NCI-H2081 treated with DMSO at 0.1 percent for 48 hours (cell line): Measurements from ENCODE around the gene RAPGEF3.

Experiments used
- DNase-seq: peaks from one replicate; lab custom pipeline; 2025; lab: John Stamatoyannopoulos, UW

RAPGEF3 gene, protein sequence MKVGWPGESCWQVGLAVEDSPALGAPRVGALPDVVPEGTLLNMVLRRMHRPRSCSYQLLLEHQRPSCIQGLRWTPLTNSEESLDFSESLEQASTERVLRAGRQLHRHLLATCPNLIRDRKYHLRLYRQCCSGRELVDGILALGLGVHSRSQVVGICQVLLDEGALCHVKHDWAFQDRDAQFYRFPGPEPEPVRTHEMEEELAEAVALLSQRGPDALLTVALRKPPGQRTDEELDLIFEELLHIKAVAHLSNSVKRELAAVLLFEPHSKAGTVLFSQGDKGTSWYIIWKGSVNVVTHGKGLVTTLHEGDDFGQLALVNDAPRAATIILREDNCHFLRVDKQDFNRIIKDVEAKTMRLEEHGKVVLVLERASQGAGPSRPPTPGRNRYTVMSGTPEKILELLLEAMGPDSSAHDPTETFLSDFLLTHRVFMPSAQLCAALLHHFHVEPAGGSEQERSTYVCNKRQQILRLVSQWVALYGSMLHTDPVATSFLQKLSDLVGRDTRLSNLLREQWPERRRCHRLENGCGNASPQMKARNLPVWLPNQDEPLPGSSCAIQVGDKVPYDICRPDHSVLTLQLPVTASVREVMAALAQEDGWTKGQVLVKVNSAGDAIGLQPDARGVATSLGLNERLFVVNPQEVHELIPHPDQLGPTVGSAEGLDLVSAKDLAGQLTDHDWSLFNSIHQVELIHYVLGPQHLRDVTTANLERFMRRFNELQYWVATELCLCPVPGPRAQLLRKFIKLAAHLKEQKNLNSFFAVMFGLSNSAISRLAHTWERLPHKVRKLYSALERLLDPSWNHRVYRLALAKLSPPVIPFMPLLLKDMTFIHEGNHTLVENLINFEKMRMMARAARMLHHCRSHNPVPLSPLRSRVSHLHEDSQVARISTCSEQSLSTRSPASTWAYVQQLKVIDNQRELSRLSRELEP

DNA sequence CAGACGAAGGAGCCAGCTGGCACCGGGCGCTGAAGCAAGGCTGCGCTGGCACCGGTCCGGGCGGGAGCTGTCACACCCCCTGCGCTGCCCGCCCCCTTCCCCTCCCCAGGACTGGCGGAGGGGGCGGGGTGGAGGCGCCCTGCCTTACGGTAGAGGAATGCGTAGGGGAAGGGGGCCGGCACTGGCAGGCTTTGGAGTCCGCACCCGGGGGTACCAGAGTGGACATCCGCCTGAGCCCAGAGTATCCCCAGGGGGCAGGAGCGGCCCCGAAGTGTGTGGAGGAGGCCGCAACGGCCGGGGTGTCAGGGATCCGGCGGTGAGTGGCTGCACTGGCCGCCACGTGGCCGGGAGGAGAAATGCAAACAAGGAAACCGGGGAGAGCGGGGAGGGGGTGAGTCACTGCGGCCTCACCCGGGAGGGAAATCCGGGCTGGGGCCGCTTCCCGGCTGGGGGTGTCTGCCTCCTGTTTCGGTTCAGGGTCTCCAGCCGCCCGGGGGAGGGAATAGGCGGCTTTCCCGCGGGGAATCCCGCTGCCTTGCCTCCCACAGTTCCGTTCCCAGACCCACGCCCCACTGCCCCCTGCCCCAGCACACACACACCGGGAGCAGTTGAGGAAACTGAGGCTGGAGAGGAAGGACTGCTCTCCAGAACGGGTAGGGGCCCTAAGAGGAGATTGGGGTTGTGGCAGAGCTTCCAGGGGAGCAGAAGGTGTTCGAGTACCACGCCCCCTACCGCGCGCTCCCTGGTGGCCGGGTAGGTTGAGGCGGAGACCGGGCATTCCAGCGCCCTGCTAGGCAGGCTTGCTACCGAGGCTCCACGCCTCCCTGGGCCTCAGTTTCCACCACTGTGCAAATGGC lies at the start of gene RAPGEF3:
TSS of gene RAPGEF3 (minus strand) at position 47 of the 857 bp plus-strand sequence. CDS start 324 bp downstream, outside the sequence.
- no peak for DNase-seq

DNA sequence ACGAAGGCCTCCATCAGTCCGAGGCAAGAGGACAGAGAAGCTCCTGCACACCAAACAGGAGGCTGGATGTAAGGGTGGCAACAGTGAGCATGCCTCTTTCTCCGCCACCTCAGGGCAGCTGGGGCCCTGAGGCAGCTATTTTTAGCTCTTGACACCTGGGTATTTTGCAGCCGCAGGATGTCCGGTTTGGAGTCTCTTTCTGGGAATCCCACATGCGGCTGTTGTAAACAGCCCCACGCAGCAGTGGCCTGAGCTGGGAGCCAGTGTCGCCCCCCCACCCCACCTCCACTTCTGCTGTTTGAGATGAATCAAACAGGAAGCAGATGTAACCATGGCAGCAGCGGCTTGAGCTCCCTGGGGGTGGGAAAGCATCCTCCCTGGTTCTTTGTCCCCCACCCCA lies 49.4 kb upstream of the RAPGEF3 start:
- no peak for DNase-seq

DNA sequence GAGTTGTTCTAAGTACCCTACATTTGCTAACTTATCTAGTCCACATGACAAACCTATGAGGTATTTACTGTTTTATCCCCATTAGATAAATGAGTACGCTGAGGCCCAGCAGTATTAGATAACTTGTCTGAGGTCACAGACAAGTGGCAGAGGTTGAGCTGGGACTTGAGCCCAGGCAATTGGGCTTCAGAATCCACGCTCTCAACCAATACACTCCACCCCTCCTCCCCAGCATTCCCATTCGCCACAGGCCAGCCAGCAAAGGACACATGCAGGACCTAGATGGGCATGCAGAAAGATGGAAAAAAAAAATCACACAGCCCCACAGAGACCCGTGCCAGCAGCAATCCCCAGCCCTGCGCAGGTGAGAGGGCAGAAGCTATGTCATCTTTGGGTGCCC lies 48.7 kb upstream of the RAPGEF3 start:
- DNase-seq = no peak

DNA sequence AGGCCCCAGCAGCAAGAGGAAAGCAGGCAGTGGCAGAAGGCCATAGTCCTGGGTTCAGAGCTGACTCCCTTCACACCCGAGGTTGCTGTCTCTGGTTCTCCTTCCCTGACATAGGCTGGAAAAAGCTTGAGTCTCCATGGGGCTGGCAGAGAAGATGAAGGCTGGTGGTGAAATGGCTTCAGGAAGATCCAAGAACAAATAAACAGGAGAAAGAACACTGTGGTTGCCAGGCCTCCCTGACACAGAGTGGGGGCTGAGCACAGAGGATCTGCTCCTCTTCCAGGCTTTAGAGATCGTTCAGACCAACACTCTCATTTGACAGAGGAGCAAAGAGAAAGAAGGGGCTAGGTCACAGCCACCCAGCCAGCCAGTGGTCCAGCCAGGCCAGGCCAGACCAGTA lies 46.7 kb upstream of the RAPGEF3 start:
- no peak for DNase-seq

DNA sequence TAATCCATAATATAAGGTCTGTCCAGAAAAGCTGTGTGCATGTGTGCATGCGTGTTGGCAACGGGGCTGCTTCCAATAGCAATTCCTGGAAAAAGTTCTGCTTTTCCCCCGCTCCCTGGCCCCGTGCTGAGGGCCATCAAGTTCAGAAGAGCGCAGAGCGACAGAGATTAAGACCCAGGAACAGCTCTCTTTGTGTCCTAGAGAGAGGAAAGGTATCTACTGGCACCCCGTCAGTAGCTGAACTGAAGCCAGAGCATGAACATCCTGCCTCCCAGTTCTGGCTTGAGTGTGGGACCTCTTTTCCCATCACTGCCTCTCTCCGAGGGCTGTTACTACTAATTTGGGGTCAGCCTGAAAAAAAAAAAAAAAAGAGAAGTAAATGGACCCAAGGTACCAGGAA lies 45.5 kb upstream of the RAPGEF3 start:
- DNase-seq = no peak

DNA sequence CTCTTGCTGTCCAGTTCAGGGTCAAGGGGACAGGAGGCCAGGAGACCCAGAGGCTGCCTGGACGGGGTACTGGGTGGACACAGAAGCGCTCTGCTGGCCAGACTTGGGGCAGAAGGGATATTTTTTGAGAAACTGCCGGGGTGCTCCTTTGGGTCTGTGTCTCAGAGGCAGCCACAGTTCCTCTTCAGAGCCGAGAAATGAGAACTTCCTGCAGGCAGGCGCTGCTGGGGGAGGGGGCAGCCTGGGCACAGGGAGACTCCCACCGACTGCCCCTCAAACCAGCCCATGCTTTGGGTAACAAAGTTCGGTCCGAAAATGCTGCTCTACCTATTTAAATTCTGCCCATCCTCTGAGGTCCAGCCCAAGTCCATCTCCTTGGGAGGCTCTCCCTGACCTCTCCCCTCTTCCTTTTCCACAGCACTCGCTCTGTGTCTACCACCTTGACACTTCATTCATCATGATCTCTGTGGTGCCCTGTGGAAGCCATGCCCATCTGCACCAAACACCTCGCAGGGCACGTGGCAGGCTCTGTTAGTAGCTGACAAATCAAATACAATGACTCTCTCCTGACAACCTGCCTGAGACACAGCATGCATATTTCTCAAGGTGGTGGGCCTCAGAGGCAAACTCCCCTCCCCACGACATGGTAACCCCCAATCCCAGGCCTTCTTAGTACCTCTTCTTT lies 44.7 kb upstream of the RAPGEF3 start:
- DNase-seq = no peak

DNA sequence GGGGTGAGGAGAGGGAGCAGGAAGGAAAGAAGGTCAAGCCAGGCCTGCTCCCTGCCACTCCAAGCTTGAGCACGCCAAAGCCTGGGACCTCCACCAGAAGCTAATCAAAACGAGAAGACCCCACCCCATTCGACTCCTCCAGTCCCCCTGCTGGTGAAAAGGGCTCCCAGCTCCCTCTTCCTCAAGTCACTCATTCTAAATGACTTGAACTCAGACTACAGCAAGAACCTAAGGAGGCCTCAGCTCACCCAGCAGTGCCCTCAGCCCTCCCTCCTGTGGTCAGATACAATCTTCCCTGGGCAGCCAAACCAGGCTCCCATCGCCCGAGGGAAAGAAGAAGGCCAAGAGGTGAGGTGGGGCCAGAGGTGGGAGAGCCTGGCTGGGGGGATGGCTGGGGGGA lies 43.6 kb upstream of the RAPGEF3 start:
- DNase-seq = no peak

DNA sequence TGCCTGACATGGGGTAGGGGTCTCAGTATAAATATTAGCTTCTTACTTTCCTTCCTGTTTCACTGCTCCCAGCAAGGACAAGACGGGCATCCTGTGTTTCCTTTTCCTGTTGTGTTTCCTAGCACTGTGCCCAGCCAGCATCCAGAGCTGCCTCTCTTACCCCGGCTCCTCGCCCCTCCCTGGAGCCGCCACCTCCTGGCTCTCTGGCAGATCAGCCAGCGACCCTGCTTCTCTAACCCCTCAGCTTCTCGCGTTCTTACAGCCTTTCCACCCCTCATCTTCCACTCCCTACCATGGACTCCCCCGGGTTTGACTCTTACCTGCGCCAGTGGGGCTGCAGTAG lies 43.2 kb upstream of the RAPGEF3 start:
- no peak for DNase-seq

DNA sequence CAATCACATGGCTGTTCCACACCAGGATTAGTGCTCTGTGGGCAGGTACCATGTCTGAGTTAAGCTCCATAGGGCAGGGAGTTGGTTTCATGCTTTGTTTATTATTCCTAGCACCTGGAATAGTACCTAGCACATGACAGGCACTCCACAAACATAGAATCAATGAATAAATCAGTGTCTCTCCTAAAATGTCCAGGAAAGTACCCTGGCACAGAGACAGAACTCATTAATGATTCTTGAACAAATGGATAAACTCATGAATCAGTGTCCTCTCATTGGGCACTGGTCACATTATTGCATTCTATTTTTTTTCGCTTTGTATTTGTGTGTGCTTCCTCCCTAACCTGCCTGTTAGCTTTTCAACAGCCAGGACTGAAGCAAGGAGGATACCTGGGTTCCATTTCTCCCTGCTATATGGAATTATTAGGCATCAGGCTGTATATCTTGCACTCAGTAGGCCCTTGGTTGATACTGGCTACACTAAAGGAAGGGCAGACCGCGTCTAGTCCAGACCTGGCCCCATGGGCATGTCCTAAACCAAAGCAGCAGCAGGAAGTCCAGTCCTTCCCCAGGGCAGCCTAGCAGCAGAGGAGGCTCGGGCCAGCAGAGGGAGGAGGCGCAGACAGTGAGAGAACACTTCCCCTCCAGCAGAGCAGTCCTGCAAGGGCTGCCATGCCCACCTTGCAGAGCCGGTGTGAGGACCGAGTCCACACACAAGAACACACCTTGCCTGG lies 42.7 kb upstream of the RAPGEF3 start:
- no peak for DNase-seq

DNA sequence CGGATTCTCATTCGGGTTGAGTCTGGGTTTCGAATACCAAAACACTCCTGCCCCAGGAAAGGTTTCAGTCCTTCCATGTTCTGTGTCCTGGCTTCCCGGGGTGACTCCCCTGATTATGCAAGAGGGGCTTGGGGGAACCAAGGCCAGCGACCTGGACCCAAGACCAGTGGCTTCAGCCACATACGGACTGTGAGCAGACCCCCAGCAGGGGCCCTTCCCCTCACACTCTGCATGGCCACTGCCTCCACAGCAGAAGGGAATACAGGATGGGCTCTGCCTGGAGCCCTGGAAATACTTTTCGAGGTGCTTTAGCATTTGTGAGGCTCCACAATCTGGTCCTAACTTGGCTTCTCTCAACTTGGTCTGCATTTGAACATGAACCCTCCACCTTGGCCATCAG lies 41.9 kb upstream of the RAPGEF3 start:
- no peak for DNase-seq

DNA sequence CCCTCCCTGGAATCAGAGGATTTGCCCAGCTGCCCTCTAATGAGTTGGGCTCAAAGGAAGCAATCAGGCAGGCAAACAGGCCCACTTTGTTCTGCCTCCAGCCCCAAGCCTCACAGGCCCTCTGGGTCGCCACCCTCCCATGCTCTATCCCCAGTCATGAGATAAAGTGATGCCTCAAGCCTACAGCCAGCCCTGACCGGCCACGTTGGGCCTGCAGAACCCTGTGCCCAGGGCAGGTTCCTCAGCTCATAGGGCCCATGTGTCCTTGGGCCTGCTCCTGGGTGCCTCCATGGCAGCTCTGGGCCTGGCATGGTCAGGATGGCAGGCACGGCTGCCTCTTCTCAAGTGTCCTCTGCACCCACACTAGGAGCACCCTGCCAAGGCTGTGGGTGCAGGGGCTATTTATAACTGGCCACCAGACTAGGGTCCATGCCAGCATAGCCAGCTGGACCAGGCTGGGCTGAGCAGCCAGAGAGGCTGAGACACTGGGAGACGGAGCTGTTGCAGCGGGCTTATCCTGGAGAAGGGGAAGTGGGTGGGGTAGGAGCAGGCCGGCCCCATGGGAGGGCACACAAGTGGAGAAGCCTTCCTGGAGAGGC lies 40.8 kb upstream of the RAPGEF3 start:
- no peak for DNase-seq

DNA sequence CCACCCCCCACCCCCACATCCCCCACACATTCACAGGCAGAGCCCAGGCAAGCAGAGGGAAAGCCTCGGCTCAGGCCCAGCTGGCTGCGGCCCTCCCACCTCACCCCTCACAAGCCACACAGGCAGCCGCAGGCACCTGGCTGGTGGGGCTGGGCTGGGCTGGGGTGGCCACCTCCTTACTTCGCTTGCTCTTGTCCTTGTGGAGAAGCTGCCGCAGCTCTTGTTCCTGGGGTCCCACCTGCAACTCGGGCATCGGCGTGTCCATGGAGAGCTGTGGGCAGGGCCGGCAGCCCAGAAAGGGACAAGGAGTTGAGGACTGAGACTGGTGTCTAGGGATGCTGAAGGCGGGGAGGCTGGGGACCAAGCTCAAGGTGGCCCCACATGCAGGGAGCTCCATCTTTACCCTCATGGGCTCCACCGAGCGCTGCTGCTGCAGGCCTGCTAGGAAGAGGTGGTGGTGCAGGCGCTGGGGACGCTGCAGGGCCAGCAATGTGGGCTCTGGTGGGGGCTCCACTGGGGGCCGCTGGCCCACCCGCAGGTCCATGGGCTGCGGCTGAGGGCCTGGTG lies 39.8 kb upstream of the RAPGEF3 start:
- no peak for DNase-seq

DNA sequence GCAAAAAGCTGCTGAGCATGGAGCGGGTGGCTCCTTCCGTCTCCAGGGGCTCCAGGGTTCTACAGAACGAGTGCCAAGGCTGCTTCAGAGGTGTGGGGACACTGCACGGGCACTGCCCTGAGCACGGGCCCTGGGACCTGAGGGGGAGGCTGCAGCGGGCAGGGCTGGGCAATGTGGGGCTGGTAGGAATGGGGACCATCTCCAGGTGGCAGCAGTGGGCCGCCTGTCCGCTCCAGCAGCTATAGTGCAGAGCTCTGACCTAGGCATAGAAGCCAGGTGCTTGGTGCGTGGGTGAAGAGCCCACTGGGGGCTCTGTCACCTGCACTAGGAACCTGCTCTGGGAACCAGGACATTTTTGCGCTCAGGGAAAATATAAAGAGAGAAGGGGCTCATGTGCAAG lies 38.8 kb upstream of the RAPGEF3 start:
- no peak for DNase-seq

DNA sequence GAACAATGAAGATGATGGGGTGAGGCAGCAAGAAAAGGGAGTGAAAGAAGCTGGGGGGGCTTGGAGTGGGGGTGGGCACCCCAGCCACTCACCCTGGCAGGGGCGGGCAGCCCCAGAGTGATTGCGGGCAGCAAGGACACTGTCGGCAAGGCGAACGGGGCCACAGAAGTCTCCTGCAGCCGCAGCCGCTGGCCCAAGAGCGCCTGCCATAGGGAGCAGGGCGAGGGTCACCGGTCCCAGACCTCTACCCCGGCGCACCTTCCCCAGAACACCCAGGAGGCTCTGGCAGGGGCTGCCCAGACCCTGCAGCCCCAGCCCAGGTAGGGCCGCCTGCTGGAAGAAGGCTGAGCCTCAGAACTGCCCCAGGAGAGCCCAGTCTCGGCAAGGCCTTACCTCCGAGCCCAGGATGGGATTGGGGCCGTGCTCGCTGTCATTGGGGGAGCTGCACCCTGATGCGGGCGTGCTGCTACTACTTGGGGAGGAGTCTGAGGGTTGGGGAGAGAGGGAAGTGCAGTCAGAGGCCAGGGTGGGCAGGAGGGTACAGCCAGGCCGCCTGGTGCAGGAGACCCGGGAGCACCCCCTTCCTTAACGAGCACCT lies 37.2 kb upstream of the RAPGEF3 start:
- DNase-seq = no peak

DNA sequence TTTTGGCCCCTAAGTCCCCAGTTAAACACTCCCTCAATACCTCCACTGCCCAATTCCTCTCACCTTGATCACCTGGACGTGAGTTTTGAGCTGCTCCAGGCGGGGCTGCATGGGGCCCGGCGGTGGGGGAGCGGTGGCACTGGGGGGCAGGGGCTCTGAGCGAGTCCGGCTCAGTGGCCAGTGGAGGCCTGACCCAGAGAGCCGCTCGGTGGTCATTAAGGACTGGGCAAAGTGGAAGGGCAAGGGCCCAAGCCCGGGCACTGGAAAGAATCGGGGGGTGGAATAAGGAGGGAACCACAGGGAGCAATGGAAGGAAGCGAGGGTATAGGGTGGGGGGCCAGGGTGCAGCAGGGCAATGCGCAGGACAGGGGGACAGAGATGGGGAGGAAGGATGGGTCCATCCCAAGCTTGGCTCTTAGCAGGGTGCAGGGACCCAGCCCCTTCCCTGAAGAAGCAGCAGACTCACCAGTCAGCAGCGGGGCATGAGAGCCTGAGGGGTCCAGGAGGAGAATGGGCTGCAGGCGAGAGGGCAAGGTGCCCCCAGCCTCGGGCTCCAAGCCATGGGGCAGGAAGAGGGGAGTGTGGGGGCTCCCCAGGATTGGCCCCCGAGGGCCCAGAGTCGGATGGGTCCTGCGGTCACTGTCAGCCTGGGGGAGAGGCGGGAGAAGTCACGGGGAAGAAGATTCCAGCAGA lies 36.6 kb upstream of the RAPGEF3 start:
- DNase-seq = no peak

DNA sequence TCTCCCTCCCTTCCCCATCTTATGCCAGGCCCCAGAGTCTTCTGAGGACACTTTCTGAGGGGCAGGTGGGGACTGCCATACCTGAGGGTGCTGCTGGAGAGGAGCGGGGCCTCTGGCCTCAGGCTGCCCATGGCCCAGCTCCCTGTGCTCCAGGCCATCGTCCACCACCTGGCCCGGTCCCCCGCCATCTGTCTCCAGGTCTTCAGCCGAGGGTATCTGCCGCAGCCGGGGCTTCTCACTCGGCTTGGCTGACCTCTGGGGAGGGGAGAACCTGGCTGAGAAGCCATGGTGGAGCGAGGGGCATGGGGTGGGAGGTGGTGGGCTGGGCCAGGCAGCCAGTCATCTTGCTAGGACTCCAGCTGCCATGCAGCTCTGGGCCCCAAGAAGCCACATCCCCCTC lies 36.0 kb upstream of the RAPGEF3 start:
- no peak for DNase-seq

DNA sequence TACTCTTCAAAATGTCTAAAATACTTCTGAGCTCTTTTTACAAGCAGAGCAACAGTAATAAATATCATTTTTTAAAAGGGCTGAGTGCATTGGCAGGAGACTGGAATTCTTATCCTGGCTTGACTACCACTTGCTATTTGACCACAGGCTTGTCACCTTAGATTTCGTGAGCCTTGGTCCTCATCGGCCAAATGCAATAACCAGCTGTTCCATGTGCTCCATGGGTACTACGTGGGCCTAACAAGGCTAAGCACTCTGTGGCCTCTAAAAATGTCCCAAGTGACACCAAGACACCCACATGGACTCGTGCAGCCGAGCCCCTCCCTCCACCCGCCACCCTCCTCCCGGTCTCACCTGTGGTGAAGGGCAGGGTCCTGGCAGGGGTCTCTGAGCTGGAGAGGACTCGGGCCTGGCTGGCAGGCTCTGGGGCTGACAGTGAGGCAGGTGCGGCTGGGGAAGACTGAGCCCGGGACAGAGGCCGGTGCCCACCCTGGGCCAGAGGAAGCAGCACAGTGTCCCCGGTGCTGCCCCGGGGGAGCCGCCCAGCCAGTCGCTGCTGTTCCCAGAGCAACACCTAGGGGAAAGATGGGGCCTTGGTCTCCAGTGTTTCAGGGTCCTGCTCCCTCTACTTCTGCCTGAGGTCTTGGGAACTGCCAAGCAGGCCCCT lies 34.5 kb upstream of the RAPGEF3 start:
- DNase-seq = no peak

DNA sequence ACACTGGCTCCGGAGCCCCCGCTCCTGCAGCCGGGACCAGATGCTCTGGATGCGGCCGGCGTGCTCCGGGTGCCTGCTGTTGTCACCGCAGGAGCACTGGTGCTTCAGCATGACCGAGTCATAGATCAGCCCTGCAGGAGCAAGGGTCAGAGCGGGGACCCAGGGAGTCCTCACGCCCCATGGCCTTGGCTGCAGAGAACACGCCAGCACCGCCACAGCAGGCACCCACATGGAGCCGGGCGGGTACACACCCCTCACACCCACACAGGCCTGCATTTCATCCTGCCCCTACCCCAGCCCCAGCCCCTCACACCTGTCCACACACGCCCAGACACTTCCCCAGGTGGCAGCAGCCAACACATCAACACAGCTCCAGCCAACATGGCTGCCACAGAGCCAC lies 33.2 kb upstream of the RAPGEF3 start:
- DNase-seq = no peak

DNA sequence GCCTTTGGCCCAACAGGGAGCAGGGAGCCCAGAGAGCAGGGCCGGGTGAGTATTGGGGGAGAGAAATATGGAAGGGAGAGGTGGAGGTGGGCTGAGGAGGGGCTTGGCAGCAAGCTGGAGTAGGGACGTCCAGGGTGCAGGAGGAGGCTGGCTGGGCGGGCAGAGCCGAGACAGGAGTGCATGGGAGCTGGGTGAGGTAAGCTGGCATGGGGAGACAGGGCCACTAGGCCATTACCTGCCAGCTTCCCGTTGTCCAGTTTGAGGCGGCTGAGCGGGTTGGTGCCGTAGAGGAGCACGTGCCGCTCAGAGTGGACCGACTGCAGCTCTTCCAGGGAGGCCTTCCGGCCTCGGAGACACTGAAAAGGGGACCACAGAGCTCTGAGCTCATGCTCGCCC lies 32.7 kb upstream of the RAPGEF3 start:
- DNase-seq = no peak
